Measurements from ENCODE around the gene AP3S2.
"Not testable (repeated sequence)": the region's sequence is repeated elsewhere in the genome, so short reads cannot be mapped to it uniquely, and the experiment has no call there.

The AP3S2 gene

GRCh38 chr15:89799918-89800498, 93.8 kb downstream of the AP3S2 start:
- no peak for DNase-seq (ENCODE audit: low spot score)

- DNase-seq (ENCODE audit: low spot score): no peak
Measured at GRCh38 chr15:89799011-89799911, 94.5 kb downstream of the AP3S2 start.

- no peak for DNase-seq (ENCODE audit: low spot score)
Measured at GRCh38 chr15:89797678-89798201, 96.1 kb downstream of the AP3S2 start.

- DNase-seq (ENCODE audit: low spot score): no peak
Measured at GRCh38 chr15:89795996-89796395, 97.8 kb downstream of the AP3S2 start.

GRCh38 chr15:89794627-89795241, 99.1 kb downstream of the AP3S2 start:
- DNase-seq (ENCODE audit: low spot score): no peak

GRCh38 chr15:89792106-89792805, 101.5 kb downstream of the AP3S2 start:
- no peak for DNase-seq (ENCODE audit: low spot score)

GRCh38 chr15:89790661-89791060, 103.1 kb downstream of the AP3S2 start:
- no peak for DNase-seq (ENCODE audit: low spot score)

- DNase-seq (ENCODE audit: low spot score): no peak
Measured at GRCh38 chr15:89790206-89790605, 103.6 kb downstream of the AP3S2 start.

GRCh38 chr15:89788585-89788984, 105.2 kb downstream of the AP3S2 start:
- DNase-seq (ENCODE audit: low spot score): not testable (repeated sequence)

- DNase-seq (ENCODE audit: low spot score): no peak
Measured at GRCh38 chr15:89787944-89788343, 105.8 kb downstream of the AP3S2 start.

GRCh38 chr15:89785774-89786140, 108.0 kb downstream of the AP3S2 start:
- DNase-seq (ENCODE audit: low spot score): no peak

GRCh38 chr15:89785064-89785773, 108.6 kb downstream of the AP3S2 start:
- peak; percentile 71 for DNase-seq (ENCODE audit: low spot score)

- DNase-seq (ENCODE audit: low spot score): no peak
Measured at GRCh38 chr15:89784686-89784960, 109.2 kb downstream of the AP3S2 start.

- no peak for DNase-seq (ENCODE audit: low spot score)
Measured at GRCh38 chr15:89783861-89784685, 109.7 kb downstream of the AP3S2 start.

GRCh38 chr15:89783111-89783860, 110.5 kb downstream of the AP3S2 start:
- no peak for DNase-seq (ENCODE audit: low spot score)

- DNase-seq (ENCODE audit: low spot score): not testable (repeated sequence)
Measured at GRCh38 chr15:89782619-89782950, 111.2 kb downstream of the AP3S2 start.

- no peak for DNase-seq (ENCODE audit: low spot score)
Measured at GRCh38 chr15:89781891-89782618, 111.7 kb downstream of the AP3S2 start.

- DNase-seq (ENCODE audit: low spot score): no peak
Measured at GRCh38 chr15:89781055-89781454, 112.7 kb downstream of the AP3S2 start.

GRCh38 chr15:89780601-89781000, 113.2 kb downstream of the AP3S2 start:
- no peak for DNase-seq (ENCODE audit: low spot score)

Measured in SW480 (cell line).